OCI-LY1 (cell line): ENCODE results near the gene NELL1.

ENCODE experiments used
- H2AFZ ChIP-seq: fragments of 200-600 bp; sonication (generic), shearing (Covaris generic); 2 replicates; pipeline ENCODE4 v1.6.0; 2014; ENCODE audit warnings: antibody characterized with exemption, mild to moderate bottlenecking, low read length
- H3F3A ChIP-seq: fragments of 200-600 bp; sonication (generic), shearing (Covaris generic); 2 replicates; pipeline ENCODE4 v1.6.0; 2014; ENCODE audit warnings: mild to moderate bottlenecking, antibody characterized with exemption, low read length, moderate library complexity; ENCODE audit not compliant: insufficient read depth
- H3K27ac ChIP-seq: fragments of 200-600 bp; sonication (generic); 2 replicates; pipeline ENCODE4 v1.5.1; 2014; ENCODE audit warnings: low read length, mixed run types, mild to moderate bottlenecking, low read depth; ENCODE audit not compliant: poor library complexity, severe bottlenecking
- H3K27me3 ChIP-seq: fragments of 200-600 bp; sonication (generic); 2 replicates; pipeline ENCODE4 v1.6.0; 2014; ENCODE audit warnings: antibody characterized with exemption, mild to moderate bottlenecking, low read length, moderate library complexity; ENCODE audit not compliant: insufficient read depth
- H3K36me3 ChIP-seq: fragments of 200-600 bp; sonication (generic); 2 replicates; pipeline ENCODE4 v1.6.1; 2014; ENCODE audit warnings: mild to moderate bottlenecking, antibody characterized with exemption, low read length, moderate library complexity, mixed read lengths; ENCODE audit not compliant: insufficient read depth
- H3K4me1 ChIP-seq: fragments of 200-600 bp; sonication (generic); 2 replicates; pipeline ENCODE4 v1.5.1; 2014; ENCODE audit warnings: mild to moderate bottlenecking, low read length, moderate library complexity; ENCODE audit not compliant: insufficient read depth, severe bottlenecking
- H3K4me2 ChIP-seq: fragments of 200-600 bp; sonication (generic), shearing (Covaris generic); 2 replicates; pipeline ENCODE4 v1.6.1; 2014; ENCODE audit warnings: low read length
- H3K4me3 ChIP-seq: fragments of 200-600 bp; sonication (generic); 2 replicates; pipeline ENCODE4 v1.5.1; 2014; ENCODE audit warnings: low read length, low read depth, mild to moderate bottlenecking, mixed read lengths; ENCODE audit not compliant: poor library complexity, severe bottlenecking
- H3K79me2 ChIP-seq: fragments of 200-600 bp; shearing (Covaris generic); 2 replicates; pipeline ENCODE4 v1.6.1; 2016; ENCODE audit warnings: mixed run types, low read length, mixed read lengths; ENCODE audit not compliant: insufficient read depth
- H3K9ac ChIP-seq: fragments of 200-600 bp; sonication (generic), shearing (Covaris generic); 2 replicates; pipeline ENCODE4 v1.6.1; 2014; ENCODE audit warnings: mild to moderate bottlenecking, low read length, mixed read lengths
- H3K9me2 ChIP-seq: fragments of 200-600 bp; sonication (generic), shearing (Covaris generic); 2 replicates; pipeline ENCODE4 v1.6.1; 2014; ENCODE audit warnings: low read depth, mild to moderate bottlenecking, low read length, mixed read lengths
- H3K9me3 ChIP-seq: fragments of 200-600 bp; shearing (Covaris generic); 2 replicates; pipeline ENCODE4 v1.6.1; 2014; ENCODE audit warnings: low read length, mixed read lengths
- H4K20me1 ChIP-seq: fragments of 200-600 bp; sonication (generic), shearing (Covaris generic); 2 replicates; pipeline ENCODE4 v1.6.0; 2016; ENCODE audit warnings: mild to moderate bottlenecking, low read length; ENCODE audit not compliant: insufficient read depth
- CTCF ChIP-seq: fragments of 200-600 bp; sonication (generic), shearing (Covaris generic); IDR thresholded peaks from 2 replicates; pipeline ENCODE4 v1.5.1; 2017; ENCODE audit warnings: mild to moderate bottlenecking, antibody characterized with exemption, low read length, moderate library complexity, mixed read lengths
- EZH2 ChIP-seq: fragments of 200-600 bp; sonication (generic), shearing (Covaris generic); IDR thresholded peaks from 2 replicates; pipeline ENCODE4 v1.8.0; 2017; ENCODE audit warnings: borderline replicate concordance, mixed run types, mild to moderate bottlenecking, antibody characterized with exemption, low read length, moderate library complexity, mixed read lengths

Gene NELL1

GRCh38 chr11:20873054-20873453 is 203.7 kb downstream of the NELL1 start:
- no peaks in the 10 kb centered on the region for H3K4me1 ChIP-seq
- H3K9ac ChIP-seq = no peak overlapping the region
- no peaks in the 10 kb centered on the region for H3K27me3 ChIP-seq
- no peaks in the 10 kb centered on the region for H3F3A ChIP-seq
- H3K4me2 ChIP-seq = no peak overlapping the region
- H3K9me2 ChIP-seq = no peaks in the 10 kb centered on the region
- no peaks in the 10 kb centered on the region for H3K79me2 ChIP-seq
- H3K36me3 ChIP-seq = no peaks in the 10 kb centered on the region
- H3K9me3 ChIP-seq = no peaks in the 10 kb centered on the region
- TF ChIP-seq CTCF (peak; percentile 67), EZH2 (no peak)
- no peak overlapping the region for H3K27ac ChIP-seq
- H4K20me1 ChIP-seq = no peaks in the 10 kb centered on the region
- no peak overlapping the region for H2AFZ ChIP-seq
- no peak overlapping the region for H3K4me3 ChIP-seq

GRCh38 chr11:20874358-20874757 is 205.0 kb downstream of the NELL1 start:
- no peak overlapping the region for H3K9ac ChIP-seq
- no peak for TF ChIP-seq CTCF
- TF ChIP-seq EZH2 = no peak
- no peaks in the 10 kb centered on the region for H3K36me3 ChIP-seq
- H3K9me2 ChIP-seq = no peaks in the 10 kb centered on the region
- H3F3A ChIP-seq = no peaks in the 10 kb centered on the region
- no peaks in the 10 kb centered on the region for H3K79me2 ChIP-seq
- no peak overlapping the region for H3K27ac ChIP-seq
- H2AFZ ChIP-seq = no peak overlapping the region
- no peaks in the 10 kb centered on the region for H4K20me1 ChIP-seq
- no peaks in the 10 kb centered on the region for H3K27me3 ChIP-seq
- H3K4me3 ChIP-seq = no peak overlapping the region
- no peaks in the 10 kb centered on the region for H3K9me3 ChIP-seq
- H3K4me1 ChIP-seq = no peaks in the 10 kb centered on the region
- no peak overlapping the region for H3K4me2 ChIP-seq

GRCh38 chr11:20875889-20876288 is 206.5 kb downstream of the NELL1 start:
- Histone ChIP-seq H3K4me2 (no peak overlapping the region), H4K20me1 (no peaks in the 10 kb centered on the region), H2AFZ (no peak overlapping the region), H3K4me1 (no peaks in the 10 kb centered on the region), H3K4me3 (no peak overlapping the region), H3K9me3 (no peaks in the 10 kb centered on the region), H3K9ac (no peak overlapping the region), H3K9me2 (no peaks in the 10 kb centered on the region), H3F3A (no peaks in the 10 kb centered on the region), H3K36me3 (no peaks in the 10 kb centered on the region), H3K79me2 (no peaks in the 10 kb centered on the region), H3K27me3 (no peaks in the 10 kb centered on the region), H3K27ac (no peak overlapping the region)
- TF ChIP-seq CTCF (no peak), EZH2 (no peak)
